CMK (cell line): ENCODE measurements around the gene VAT1L.

Experiments
- DNase-seq: peaks from one replicate; pipeline ENCODE4 v3.0.0-alpha.2; 2010; ENCODE audit warnings: low read depth

Gene VAT1L

GRCh38 chr16:77834635-77835540 is 46.5 kb downstream of the VAT1L start:
- no peak for DNase-seq

GRCh38 chr16:77836801-77837200 is 48.4 kb downstream of the VAT1L start:
- no peak for DNase-seq

GRCh38 chr16:77838597-77839255 is 50.4 kb downstream of the VAT1L start:
- DNase-seq = no peak

- DNase-seq = no peak
Observed at GRCh38 chr16:77840093-77840492, 51.7 kb downstream of the VAT1L start.

- no peak for DNase-seq
Observed at GRCh38 chr16:77840673-77841501, 52.5 kb downstream of the VAT1L start.

- no peak for DNase-seq
Observed at GRCh38 chr16:77841502-77841763, 53.1 kb downstream of the VAT1L start.

- DNase-seq = no peak
Observed at GRCh38 chr16:77842468-77842867, 54.1 kb downstream of the VAT1L start.

- no peak for DNase-seq
Observed at GRCh38 chr16:77843405-77843804, 55.0 kb downstream of the VAT1L start.

- DNase-seq = no peak
Observed at GRCh38 chr16:77844801-77845200, 56.4 kb downstream of the VAT1L start.

GRCh38 chr16:77849646-77850258 is 61.4 kb downstream of the VAT1L start:
- DNase-seq = no peak

- DNase-seq = no peak
Observed at GRCh38 chr16:77850636-77851333, 62.4 kb downstream of the VAT1L start.

GRCh38 chr16:77853161-77853560 is 64.8 kb downstream of the VAT1L start:
- no peak for DNase-seq

- DNase-seq = no peak
Observed at GRCh38 chr16:77856438-77857160, 68.2 kb downstream of the VAT1L start.

GRCh38 chr16:77858060-77858459 is 69.7 kb downstream of the VAT1L start:
- no peak for DNase-seq

GRCh38 chr16:77859493-77860232 is 71.3 kb downstream of the VAT1L start:
- DNase-seq = no peak

- DNase-seq = no peak
Observed at GRCh38 chr16:77860953-77861352, 72.6 kb downstream of the VAT1L start.

- DNase-seq = no peak
Observed at GRCh38 chr16:77863250-77863649, 74.9 kb downstream of the VAT1L start.

- DNase-seq = no peak
Observed at GRCh38 chr16:77866752-77867151, 78.4 kb downstream of the VAT1L start.

GRCh38 chr16:77868052-77868451 is 79.7 kb downstream of the VAT1L start:
- no peak for DNase-seq

- no peak for DNase-seq
Observed at GRCh38 chr16:77868478-77868877, 80.1 kb downstream of the VAT1L start.
